ENCODE results near the gene NACC2.

DNA sequence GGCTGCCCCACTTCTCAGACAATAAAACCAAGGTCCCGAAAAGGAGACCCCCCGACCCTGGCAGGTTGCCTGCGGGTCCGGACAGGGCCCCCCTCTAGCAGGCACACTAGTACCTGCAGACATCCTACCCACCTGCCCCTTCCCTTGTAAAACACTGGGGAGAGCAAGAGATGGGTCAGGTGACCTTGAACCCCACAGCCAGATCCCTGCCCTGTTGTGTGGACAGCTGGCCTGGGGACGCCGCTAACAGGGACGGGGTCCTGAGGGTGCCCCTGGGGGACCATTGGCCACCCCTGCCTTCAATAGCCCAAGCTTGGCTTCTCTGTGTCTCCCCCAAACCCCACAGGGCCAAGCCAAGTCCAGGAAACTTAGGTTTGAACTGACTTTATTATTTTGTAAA is 88.9 kb downstream of the NACC2 start:
- TF ChIP-seq CTCF (IDR thresholded peaks at IDR 0.05) (no peak), POLR2AphosphoS5 (IDR thresholded peaks at IDR 0.05) (no peak), EP300 (IDR thresholded peaks at IDR 0.05; ENCODE audit: low read depth) (no peak)
